BJ (cell line): Measurements from ENCODE around the gene PLEKHJ1. TPM values are rescaled to one million over a fixed set of nuclear protein-coding genes. Genes with fewer than 3 reads are reported as not detected.

ENCODE experiments used
- CTCF ChIA-PET: fragments of 350-600 bp; formaldehyde crosslinking; extraction: SDS; loops from one replicate; lab custom pipeline; 2021; ENCODE audit warnings: antibody characterized with exemption, inconsistent platforms; lab: Yijun Ruan, JAX
- POLR2A ChIA-PET: fragments of 300-600 bp; sonication (Branson Sonifier 250); formaldehyde crosslinking; extraction: SDS; loops from one replicate; lab custom pipeline; 2021; ENCODE audit warnings: antibody characterized with exemption; lab: Charles Lee
- DNase-seq: peaks from one replicate; pipeline ENCODE4 v3.0.0-alpha.2; 2011; ENCODE audit warnings: low read depth
- H3K27me3 ChIP-seq: 2 replicates; pipeline ENCODE4 v1.6.0; 2011; ENCODE audit warnings: low read length; ENCODE audit not compliant: control insufficient read depth, insufficient read depth
- H3K36me3 ChIP-seq: 2 replicates; pipeline ENCODE4 v1.5.1; 2011; ENCODE audit warnings: low read length; ENCODE audit not compliant: control insufficient read depth, insufficient read depth
- H3K4me3 ChIP-seq: 2 replicates; pipeline ENCODE4 v1.5.1; 2011; ENCODE audit warnings: low read depth, mild to moderate bottlenecking, control low read depth, low read length
- polyA plus RNA-seq: library from polyadenylated mRNA; depleted of rRNA; stranded (reverse); fragments of >200 nt; gene quantifications from 2 replicates; pipeline ENCODE4 v1.2.3, GENCODE V29; 2011
- TF ChIP-seq, protein P1 (sequence below): IDR thresholded peaks from 2 replicates; pipeline ENCODE4 v1.5.1; 2011; ENCODE audit warnings: low read depth, mild to moderate bottlenecking, control low read depth, inconsistent platforms, low read length, moderate library complexity; ENCODE audit not compliant: insufficient read depth

The PLEKHJ1 gene
- polyA plus RNA-seq, 1 experiment: 65.8 TPM

DNA sequence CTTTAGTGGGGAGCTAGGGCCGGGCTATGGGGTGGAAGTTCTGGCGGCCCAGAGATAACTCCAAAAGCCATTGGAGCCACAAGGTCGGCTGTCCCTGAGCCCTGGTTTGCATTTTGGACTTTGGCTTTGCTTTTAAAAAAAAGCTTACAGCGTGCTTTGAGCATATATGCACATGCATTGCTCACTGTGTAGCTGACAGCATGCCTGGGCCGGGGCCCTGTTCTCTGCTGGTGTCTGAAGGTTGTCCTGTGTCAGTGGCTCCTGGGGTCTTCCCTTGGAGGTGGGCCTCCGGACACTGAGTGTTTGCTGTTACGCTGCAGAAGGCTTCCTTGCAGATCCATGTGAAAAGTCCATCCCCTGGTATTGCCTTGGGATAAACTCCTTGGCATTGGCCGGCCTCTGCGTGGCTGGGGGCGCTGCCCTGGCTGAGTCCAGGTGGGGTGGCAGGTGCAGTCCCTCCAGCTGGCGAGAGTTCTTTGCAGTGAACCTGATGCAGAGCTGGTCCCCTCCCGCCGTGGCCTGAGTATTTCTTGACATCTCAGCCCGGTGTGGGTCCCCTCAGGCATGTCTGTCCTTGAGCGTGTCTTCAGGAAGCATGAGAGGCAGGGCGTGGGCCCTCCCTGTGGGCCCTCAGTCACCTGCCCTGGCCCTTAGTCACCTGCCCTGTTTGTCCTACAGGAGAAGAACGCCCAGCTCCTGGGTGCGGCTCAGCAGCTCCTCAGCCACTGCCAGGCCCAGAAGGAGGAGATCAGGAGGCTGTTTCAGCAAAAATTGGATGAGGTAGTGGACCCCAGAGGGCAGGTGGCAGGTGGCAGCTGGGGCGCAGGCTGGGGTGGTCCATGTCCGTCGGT is 23.0 kb downstream of the PLEKHJ1 start:
- TF ChIP-seq, protein P1, sequence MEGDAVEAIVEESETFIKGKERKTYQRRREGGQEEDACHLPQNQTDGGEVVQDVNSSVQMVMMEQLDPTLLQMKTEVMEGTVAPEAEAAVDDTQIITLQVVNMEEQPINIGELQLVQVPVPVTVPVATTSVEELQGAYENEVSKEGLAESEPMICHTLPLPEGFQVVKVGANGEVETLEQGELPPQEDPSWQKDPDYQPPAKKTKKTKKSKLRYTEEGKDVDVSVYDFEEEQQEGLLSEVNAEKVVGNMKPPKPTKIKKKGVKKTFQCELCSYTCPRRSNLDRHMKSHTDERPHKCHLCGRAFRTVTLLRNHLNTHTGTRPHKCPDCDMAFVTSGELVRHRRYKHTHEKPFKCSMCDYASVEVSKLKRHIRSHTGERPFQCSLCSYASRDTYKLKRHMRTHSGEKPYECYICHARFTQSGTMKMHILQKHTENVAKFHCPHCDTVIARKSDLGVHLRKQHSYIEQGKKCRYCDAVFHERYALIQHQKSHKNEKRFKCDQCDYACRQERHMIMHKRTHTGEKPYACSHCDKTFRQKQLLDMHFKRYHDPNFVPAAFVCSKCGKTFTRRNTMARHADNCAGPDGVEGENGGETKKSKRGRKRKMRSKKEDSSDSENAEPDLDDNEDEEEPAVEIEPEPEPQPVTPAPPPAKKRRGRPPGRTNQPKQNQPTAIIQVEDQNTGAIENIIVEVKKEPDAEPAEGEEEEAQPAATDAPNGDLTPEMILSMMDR: no peak
- Histone ChIP-seq H3K4me3 (no peak overlapping the region), H3K27me3 (no peaks in the 10 kb centered on the region), H3K36me3 (peaks cover 64% of the 10 kb centered on the region)
- POLR2A ChIA-PET: no interaction called here
- DNase-seq: no peak
- CTCF ChIA-PET: interaction anchor here (0.6 to 1.2 kb wide), 3 partner anchors 13 to 45 kb away, joined by 3 to 4 read pairs (median 3); partner anchors contain the start of gene PLEKHJ1

DNA sequence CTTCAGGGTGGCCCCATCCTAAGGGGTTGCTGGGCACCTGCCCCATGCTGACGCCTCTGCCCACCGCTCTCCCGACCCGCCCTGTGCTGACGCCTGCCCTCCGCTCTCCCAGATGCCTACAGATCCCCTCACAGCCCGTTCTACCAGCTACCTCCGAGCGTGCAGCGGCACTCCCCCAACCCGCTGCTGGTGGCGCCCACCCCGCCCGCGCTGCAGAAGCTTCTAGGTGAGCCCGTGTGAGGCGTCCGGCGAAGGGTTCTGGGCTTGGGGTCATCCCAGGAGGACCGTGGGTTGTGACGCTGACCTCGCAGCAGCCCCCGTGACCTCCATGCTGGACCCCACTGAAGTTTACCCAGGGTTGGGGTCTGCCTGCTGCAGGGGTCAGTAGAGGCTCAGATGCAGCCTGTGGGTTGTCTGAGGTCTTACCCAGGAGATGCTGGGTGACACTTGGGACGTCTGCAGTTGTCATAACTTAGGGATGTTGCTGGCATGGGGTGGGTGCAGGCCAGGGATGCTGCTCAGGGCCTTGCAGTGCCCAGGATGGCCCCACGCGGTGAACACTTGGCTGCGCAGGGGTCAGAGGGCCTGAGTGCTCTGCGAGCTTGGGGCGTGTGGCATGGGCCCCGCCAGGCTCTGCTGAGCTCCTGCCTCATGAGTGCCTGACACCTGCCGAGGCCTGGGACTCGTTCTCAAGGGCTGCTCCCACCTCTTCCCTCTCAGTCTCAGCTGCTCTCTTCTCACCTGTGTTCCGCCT is 25.0 kb downstream of the PLEKHJ1 start:
- Histone ChIP-seq H3K4me3 (no peak overlapping the region), H3K36me3 (peaks cover 60% of the 10 kb centered on the region), H3K27me3 (no peaks in the 10 kb centered on the region)
- DNase-seq: no peak
- TF ChIP-seq, protein P1: no peak
- CTCF ChIA-PET: interaction anchor here (1.3 kb wide), 1 partner anchor 105 kb away, joined by 3 read pairs; no protein-coding TSS in a partner anchor
- POLR2A ChIA-PET: no interaction called here

DNA sequence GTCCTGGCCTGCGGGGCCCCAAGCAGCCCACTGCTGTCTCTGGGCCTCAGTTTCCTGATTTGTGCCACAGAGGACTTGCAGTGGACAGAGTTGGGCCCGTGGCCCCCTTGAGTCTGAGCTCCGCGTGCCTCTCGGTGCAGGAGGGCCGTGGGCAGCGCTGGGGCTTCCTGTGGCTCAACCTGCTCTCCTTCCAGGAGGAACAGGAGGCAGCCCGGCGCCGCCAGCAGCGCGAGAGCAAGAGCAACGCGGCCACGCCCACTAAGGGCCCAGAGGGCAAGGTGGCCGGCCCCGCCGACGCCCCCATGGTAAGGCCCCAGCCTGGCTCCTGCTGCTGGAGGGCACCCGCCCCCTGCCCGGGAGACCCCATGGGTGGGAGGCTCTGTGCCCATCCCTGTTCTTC is 25.9 kb downstream of the PLEKHJ1 start:
- H3K4me3 ChIP-seq: no peak overlapping the region
- ChIA-PET POLR2A (no interaction called here), CTCF (no interaction called here)
- no peak for DNase-seq
- TF ChIP-seq, protein P1: no peak
- peaks cover 57% of the 10 kb centered on the region for H3K36me3 ChIP-seq
- H3K27me3 ChIP-seq: no peaks in the 10 kb centered on the region

DNA sequence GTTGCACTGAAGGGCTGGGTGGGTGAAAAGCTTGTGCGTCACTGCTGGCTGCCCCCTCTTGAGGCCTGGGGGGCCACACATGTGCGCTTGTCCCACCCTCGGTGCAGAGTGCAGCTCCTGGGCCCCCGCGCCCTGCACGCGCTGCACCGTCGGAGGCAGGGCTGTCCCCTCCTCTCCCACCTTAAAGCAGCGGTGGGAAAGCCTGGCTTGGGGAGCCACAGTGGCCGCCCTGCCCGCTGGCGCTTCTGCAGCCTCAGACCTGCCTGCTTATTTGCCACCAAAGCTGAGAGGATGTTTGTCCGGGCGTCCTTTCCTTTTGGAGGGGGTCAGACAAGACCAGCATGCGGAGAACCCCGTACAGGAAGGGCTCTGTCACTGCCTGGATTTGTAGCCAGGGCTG is 26.7 kb downstream of the PLEKHJ1 start:
- peaks cover 53% of the 10 kb centered on the region for H3K36me3 ChIP-seq
- H3K27me3 ChIP-seq: no peaks in the 10 kb centered on the region
- ChIA-PET CTCF (interaction anchor here (1.0 to 1.3 kb wide), 2 partner anchors 32 to 42 kb away, joined by 3 read pairs; no protein-coding TSS in a partner anchor), POLR2A (no interaction called here)
- no peak for DNase-seq
- TF ChIP-seq, protein P1: no peak
- no peak overlapping the region for H3K4me3 ChIP-seq

DNA sequence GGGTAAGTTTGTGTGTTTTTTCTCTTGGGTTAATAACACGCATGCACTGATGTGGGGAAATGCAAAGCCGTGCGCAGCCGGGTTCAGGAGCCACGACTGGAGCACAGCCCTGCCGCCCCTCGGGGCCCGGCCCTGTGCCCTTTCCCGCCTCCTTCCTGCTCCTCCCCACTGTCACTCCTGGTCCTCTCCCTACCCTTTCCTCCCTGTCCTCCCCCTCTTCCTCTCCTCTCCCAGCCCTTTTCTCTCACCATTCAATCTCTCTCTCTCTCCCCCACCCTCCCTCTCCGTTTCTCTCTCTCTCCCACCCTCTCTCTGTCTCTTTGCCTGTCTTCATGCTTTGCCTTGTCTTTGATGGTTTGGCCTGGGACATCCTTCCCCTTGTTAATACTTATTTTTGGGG is 27.2 kb downstream of the PLEKHJ1 start:
- TF ChIP-seq, protein P1: no peak
- Histone ChIP-seq H3K27me3 (no peaks in the 10 kb centered on the region), H3K36me3 (peaks cover 51% of the 10 kb centered on the region), H3K4me3 (no peak overlapping the region)
- CTCF ChIA-PET: interaction anchor here (0.8 to 1.3 kb wide), 5 partner anchors 8 to 41 kb away, joined by 3 to 5 read pairs (median 3); no protein-coding TSS in a partner anchor
- no peak for DNase-seq
- POLR2A ChIA-PET: no interaction called here
